Spleen (tissue), 11 donors: ENCODE data around the gene GNG14. TPM values are rescaled to one million over a fixed set of nuclear protein-coding genes. Genes with fewer than 3 reads are reported as not detected.
"Not testable (repeated sequence)": the region's sequence is repeated elsewhere in the genome, so short reads cannot be mapped to it uniquely, and the experiment has no call there.

Experiments used
- DNase-seq: peaks from one replicate; pipeline ENCODE4 v3.0.0-alpha.2; 2020
- H3K27ac ChIP-seq, 8 donors: fragments of 200-600 bp; sonication (generic) in 7 of 8; 1 replicate in 4 of 8; 2 replicates in 4 of 8; pipeline versions ENCODE4 v1.5.0 to v1.8.0; 2016 to 2021; ENCODE audit warnings: inconsistent platforms in 4 of 8, mild to moderate bottlenecking in 4 of 8, moderate library complexity in 1 of 8
- H3K27me3 ChIP-seq, 7 donors: fragments of 200-600 bp; sonication (generic) in 6 of 7; replicated peaks in 1 of 7; 1 replicate in 4 of 7; 2 replicates in 3 of 7; pipeline versions ENCODE4 v1.5.0 to v1.8.0; 2016 to 2021; ENCODE audit warnings: inconsistent platforms in 3 of 7, mild to moderate bottlenecking in 1 of 7
- H3K36me3 ChIP-seq, 6 donors: fragments of 200-600 bp; sonication (generic) in 5 of 6; 1 replicate in 4 of 6; 2 replicates in 2 of 6; pipeline versions ENCODE4 v1.5.0 to v1.8.0; 2016 to 2021; ENCODE audit warnings: inconsistent platforms in 2 of 6
- H3K4me1 ChIP-seq, 6 donors: fragments of 200-600 bp; sonication (generic) in 5 of 6; 1 replicate in 3 of 6; 2 replicates in 3 of 6; pipeline versions ENCODE4 v1.5.0 to v1.8.0; 2016 to 2021; ENCODE audit warnings: inconsistent platforms in 3 of 6
- H3K4me3 ChIP-seq, 8 donors: fragments of 200-600 bp; sonication (generic) in 7 of 8; 1 replicate in 4 of 8; 2 replicates in 4 of 8; pipeline versions ENCODE4 v1.5.0 to v1.8.0; 2016 to 2021; ENCODE audit warnings: inconsistent platforms in 4 of 8, mild to moderate bottlenecking in 4 of 8, moderate library complexity in 2 of 8
- H3K9me3 ChIP-seq, 8 donors: fragments of 200-600 bp; sonication (generic) in 7 of 8; 1 replicate in 4 of 8; 2 replicates in 4 of 8; pipeline versions ENCODE4 v1.5.0 to v1.8.0; 2016 to 2021; ENCODE audit warnings: inconsistent platforms in 4 of 8
- CTCF ChIP-seq, 11 experiments: fragments of 200-600 bp in 7 of 11; fragments of 450-650 bp in 4 of 11; sonication (generic) in 4 of 11; IDR thresholded peaks in 8 of 11; conservative IDR thresholded peaks in 3 of 11; 1 replicate in 7 of 11; 2 replicates in 4 of 11; pipeline versions ENCODE4 v1.4.0 to v1.8.0; 2016 to 2021; ENCODE audit warnings: antibody characterized with exemption in 11 of 11, inconsistent platforms in 4 of 11, mild to moderate bottlenecking in 1 of 11
- POLR2A ChIP-seq, 3 donors: fragments of 450-650 bp; IDR thresholded peaks; one replicate each; pipeline ENCODE4 v1.5.1; 2017; ENCODE audit warnings: antibody characterized with exemption in 3 of 3, mild to moderate bottlenecking in 1 of 3
- POLR2AphosphoS5 ChIP-seq, 3 donors: sonication (generic); formaldehyde crosslinking; IDR thresholded peaks; one replicate each; pipeline ENCODE4 v1.5.1; 2017; ENCODE audit warnings: antibody characterized with exemption in 3 of 3
- WGBS, 5 donors: extraction: QIAGEN DNeasy Blood & Tissue Kit in 3 of 5; methylation state at CpG; one replicate each; pipeline versions ENCODE4 v1.1.5 to v1.1.7; 2013 to 2018; 5-methylcytosine and 5-hydroxymethylcytosine counted together
- intact Hi-C: fragments of 100-400 bp; cut with DNase I; formaldehyde crosslinking; loops from one replicate; pipeline ENCODE4 v1.15.0; 2023; ENCODE audit warnings: low total_unique reads
- polyA plus RNA-seq, 3 donors: library from polyadenylated mRNA; stranded (reverse); fragments of 200-250 nt; gene quantifications; one replicate each; pipeline ENCODE4 v1.2.1, GENCODE V29; 2013
- total RNA-seq, 7 donors: library from RNA; depleted of rRNA in 3 of 7; stranded (reverse); fragments of >200 nt in 3 of 7; fragmentation: NEBNext Ultra II Directional in 4 of 7; extraction: Animal tissue kit (Norgen Biotek cat#: 25700) in 4 of 7; gene quantifications; one replicate each; pipeline versions ENCODE4 v1.1.0 to v1.2.1, GENCODE V29; 2016 to 2021
- donor health status: healthy with polysubstance abuse.
- donor health status: DM: no; HTN: no; CAD: no; lungs with moderate emphysema.
- donor health status: DM: no; HTN: no; CAD: no.
- donor health status: Bipolar disorder and iron deficiency.
- donor health status: healthy.
- donor health status: DM: no; HTN: no; CAD: no.
- donor health status: DM: yes; HTN: yes; CAD: no.

GNG14 gene
- total and polyA plus RNA-seq, 10 donors: not detected

- H3K27me3 ChIP-seq, intact Hi-C loops, H3K4me3 ChIP-seq, H3K9me3 ChIP-seq, DNase-seq, H3K4me1 ChIP-seq, H3K27ac ChIP-seq: not testable (repeated sequence)
- H3K36me3 ChIP-seq: peaks cover 6 to 98% (median 83%) of the 10 kb centered on the region in 6 donors
- TF ChIP-seq CTCF (IDR thresholded peaks at IDR 0.05 in 8 of 11, conservative IDR thresholded peaks at IDR 0.05 in 3 of 11): peak in 8 of 11 experiments; percentile 13 to 54 (median 31)
- 54 to 95% (median 61%) methylated on average over 9 to 12 of the region's 14 CpGs for WGBS, 5 donors
Observed at GRCh38 chr19:12712077-12712476, 24.3 kb downstream of the GNG14 start.

DNA sequence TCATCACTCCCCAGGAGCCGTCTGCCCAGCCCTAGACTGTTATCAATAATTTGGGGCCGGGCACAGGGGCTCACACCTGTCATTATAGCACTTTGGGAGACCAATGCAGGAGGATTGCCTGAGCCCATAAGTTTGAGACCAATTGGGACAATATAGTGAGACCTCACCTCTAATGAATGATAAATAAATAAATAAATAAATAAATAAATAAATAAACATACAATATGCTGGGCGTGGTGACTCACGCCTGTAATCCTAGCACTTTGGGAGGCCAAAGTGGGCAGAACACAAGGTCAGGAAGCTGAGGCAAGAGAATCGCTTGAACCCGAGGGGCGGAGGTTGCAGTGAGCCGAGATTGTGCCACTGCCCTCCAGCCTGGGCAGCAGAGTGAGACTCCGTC is 25.5 kb downstream of the GNG14 start:
- peaks cover 0 to 14% (median 0%) of the 10 kb centered on the region in 6 donors for H3K4me1 ChIP-seq
- H3K27ac ChIP-seq, H3K27me3 ChIP-seq, DNase-seq, H3K4me3 ChIP-seq, intact Hi-C loops, H3K9me3 ChIP-seq: not testable (repeated sequence)
- 85 to 94% (median 93%) methylated on average over 9 of the region's 9 CpGs for WGBS, 5 donors
- peaks cover 6 to 98% (median 80%) of the 10 kb centered on the region in 6 donors for H3K36me3 ChIP-seq

GRCh38 chr19:12715102-12715501 is 27.3 kb downstream of the GNG14 start:
- Histone ChIP-seq H3K9me3 (no peaks in the 10 kb centered on the region), H3K27ac (no peak overlapping the region), H3K27me3 (no peaks in the 10 kb centered on the region), H3K4me3 (no peak overlapping the region), H3K36me3 (peaks cover 4 to 95% (median 73%) of the 10 kb centered on the region in 6 donors), H3K4me1 (peaks cover under 1 to 32% (median 8%) of the 10 kb centered on the region in 6 donors)
- DNase-seq: no peak
- 94 to 99% (median 96%) methylated on average over 15 of the region's 15 CpGs; no CpG with 5 or more reads in 1 of the 5 donors for WGBS, 5 donors
- intact Hi-C loops: loop anchor here (5.0 kb wide), 1 partner anchor 42 kb away; no protein-coding TSS in a partner anchor
- TF ChIP-seq POLR2AphosphoS5 (IDR thresholded peaks at IDR 0.05) (peak in 1 of 3 donors; percentile 37), CTCF (IDR thresholded peaks at IDR 0.05 in 8 of 11, conservative IDR thresholded peaks at IDR 0.05 in 3 of 11) (no peak), POLR2A (IDR thresholded peaks at IDR 0.05) (no peak)

DNA sequence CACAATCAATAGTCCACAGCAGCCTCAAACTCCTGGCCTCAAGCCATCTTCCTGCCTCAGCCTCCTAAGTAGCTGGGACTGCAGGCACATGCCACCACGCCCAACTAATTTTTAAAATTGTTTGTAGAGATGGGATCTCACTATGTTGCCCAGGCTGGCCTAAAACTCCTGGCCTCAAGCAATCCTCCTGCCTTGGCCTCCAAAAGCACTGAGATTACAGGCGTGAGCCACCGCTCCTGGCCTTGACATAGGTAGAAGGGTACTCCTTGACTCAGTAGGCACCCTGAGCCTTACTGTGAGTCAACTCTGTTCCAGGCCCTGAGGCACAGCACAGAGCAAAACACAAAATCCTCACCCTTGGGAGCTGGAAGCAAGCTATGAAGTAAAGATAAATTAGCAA is 28.1 kb downstream of the GNG14 start:
- H3K9me3 ChIP-seq: no peaks in the 10 kb centered on the region
- no peak for DNase-seq
- intact Hi-C loops: loop anchor here (5.0 kb wide), 1 partner anchor 41 kb away; no protein-coding TSS in a partner anchor
- no peak overlapping the region for H3K4me3 ChIP-seq
- peaks cover 8 to 40% (median 16%) of the 10 kb centered on the region in 6 donors for H3K4me1 ChIP-seq
- WGBS, 5 donors: 94 to 100% (median 98%) methylated on average over 3 of the region's 3 CpGs
- peaks cover 4 to 86% (median 65%) of the 10 kb centered on the region in 6 donors for H3K36me3 ChIP-seq
- H3K27ac ChIP-seq: no peak overlapping the region
- H3K27me3 ChIP-seq: no peaks in the 10 kb centered on the region
- TF ChIP-seq POLR2AphosphoS5 (IDR thresholded peaks at IDR 0.05) (no peak), POLR2A (IDR thresholded peaks at IDR 0.05) (no peak), CTCF (IDR thresholded peaks at IDR 0.05 in 8 of 11, conservative IDR thresholded peaks at IDR 0.05 in 3 of 11) (no peak)
